Bone marrow (tissue), 2 donors: ENCODE data around the gene PTPRN2.
"Not testable (repeated sequence)": the region's sequence is repeated elsewhere in the genome, so short reads cannot be mapped to it uniquely, and the experiment has no call there.

Experiments
- DNase-seq, 2 donors: peaks; one replicate each; lab custom pipeline; 2025; lab: John Stamatoyannopoulos, UW

Gene PTPRN2

DNA sequence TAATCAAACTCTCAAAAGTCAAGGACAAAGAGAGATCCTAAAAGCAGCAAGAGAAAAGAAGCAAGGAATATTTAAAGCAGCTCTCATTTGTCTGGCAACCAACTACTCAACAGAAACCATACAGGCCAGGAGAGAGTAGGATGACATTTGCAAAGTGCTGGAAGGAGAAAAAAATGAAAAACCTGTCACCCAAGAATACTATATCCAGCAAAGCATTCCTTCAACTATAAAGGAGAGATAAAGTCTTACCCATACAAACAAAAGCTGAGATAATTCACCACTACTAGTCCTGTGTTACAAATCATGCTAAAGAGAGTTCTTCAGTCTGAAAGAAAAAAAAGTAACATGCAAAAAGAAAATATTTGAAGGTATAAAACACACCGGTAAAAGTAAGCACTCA, 357.7 kb downstream of the PTPRN2 start:
- no peak for DNase-seq

DNA sequence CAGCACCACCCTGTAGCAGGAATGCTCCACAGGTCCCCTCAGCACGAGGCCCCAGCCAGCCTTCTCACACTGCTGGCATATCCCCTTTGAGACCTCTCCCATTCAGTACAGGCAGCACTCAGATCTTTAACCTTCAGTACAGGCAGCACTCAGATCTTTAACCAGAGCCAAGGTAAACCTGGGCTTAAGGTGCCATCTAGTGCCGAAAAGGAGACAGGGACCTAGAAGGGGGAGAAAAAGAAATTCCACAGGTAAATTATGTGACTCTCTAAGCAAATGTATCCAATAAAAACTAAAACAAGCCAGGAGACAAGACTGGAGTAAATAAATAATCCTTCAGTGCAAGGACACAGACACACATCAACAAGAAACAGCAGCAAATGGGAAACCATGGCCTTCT, 358.6 kb downstream of the PTPRN2 start:
- no peak for DNase-seq

DNA sequence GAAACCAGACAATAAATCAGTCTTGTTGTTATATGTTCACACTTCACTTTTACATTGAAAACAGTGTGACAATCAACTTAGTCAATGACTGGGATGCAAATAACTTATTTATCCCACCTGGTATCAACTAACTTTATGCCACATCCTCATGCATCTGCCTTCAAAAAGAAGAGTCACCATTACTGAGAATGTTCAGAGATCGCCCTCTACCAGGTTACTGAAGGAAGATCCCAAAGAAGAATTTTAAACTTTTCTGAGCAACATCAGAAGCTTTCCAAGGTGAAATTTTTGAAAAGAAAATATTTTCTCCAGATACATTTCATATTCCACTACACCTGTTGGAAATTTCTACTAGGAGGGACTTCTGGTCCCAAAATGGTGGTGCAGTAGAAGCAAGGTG, 359.5 kb downstream of the PTPRN2 start:
- no peak for DNase-seq

DNA sequence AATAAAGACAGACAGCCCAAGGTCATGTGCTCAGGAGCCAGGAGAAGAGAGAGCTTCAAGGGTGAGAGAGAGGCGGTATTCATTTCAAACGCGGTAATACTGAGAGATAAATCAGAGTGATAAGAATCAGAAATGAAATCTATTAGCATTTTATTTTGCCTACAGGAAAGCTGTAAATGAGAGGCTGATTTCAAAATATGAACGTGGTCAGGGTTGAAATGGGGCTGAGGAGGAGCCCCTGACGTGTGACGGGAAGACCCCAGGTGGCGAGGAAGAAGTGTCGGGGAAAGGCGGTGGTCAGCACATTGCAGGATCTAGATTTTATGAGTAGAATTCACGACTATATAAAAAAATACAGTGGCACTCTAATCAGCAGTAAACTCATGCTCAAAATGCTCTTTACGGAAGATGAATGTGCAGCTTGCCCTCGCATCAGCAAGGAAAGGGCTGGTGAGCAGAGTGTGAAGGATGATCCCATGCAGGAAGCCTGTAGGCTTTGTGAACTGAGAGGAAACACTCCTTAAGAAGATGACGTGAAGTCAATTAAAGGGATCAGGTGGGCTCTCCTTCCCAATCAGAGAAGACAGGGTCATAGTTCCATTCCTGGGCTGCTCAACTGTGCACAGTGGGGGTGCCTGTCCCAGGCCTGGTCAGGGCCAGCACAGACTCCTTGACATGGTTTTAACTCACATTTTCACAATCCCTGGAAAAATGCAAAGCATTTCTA, 360.2 kb downstream of the PTPRN2 start:
- DNase-seq, result no peak

DNA sequence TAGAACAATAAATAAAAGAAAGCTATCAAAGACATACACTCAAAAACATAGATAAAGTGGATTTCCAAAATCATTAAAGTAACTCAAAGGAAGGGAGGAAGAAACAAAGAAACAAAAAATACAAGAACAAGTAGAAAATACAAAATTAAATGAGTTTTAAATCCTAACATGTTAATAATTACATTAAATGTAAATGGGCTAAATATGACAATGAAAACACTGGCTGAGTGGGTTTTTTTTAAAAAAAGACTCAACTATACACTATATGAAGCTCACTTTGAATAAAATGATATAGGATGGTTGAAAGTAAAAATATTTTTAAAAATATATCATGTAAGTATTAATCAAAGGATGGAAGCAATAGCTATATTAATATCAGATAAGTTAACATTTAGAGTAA, 371.4 kb downstream of the PTPRN2 start:
- DNase-seq, result no peak

DNA sequence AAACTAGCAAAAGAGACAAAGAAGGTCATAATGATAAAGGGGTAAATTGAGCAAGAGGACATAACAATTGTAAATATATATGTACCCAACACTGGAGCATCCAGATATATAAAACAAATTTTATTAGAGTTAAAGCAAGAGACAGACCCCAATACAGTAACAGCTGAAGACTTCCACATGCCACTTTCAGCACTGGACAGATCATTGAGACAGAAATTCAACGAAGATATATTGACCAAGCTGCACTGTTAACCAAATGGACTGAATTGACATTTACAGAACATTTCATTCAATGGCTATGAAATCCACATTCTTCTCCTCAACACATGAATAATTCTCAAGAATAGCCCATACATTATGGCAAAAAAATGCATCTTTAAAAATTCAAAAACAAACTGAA, 378.2 kb downstream of the PTPRN2 start:
- DNase-seq, result no peak

DNA sequence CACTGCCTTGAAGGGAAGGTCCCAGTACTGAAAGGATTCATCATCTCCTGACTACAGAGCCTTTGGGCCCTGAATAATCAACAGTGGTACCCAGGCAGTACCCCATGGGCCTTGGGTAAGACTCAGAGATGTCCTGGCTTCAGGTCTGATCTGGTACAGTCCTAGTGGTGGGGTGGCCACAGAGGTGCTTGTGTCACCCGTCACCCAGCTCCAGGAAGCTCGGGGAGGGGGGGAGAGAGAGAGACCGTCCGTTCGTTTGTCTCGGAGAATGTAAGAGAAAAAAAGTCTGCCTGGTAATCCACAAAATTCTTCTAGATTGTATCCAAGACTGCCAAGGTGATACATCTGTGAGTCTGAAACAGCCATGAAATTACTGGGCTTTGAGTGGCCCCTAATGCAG, 381.3 kb downstream of the PTPRN2 start:
- no peak for DNase-seq

DNA sequence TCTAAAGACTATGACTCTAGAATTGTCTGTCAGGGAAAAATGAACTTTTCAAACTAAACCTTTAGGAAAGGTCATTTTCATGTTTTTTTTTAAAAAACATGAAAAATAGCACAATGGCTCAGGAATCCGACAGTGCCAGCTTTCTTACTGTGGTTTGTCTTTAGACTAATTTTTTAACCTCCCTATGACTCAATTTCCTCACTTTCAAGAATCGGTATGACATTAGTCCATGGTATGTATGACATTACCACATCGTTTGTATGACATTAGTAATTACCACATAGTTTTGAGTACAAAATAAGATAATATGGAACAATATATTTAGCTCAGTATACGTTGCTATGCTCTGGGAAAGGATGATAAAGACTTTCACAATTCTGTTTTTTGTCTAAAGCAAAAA, 383.2 kb downstream of the PTPRN2 start:
- no peak for DNase-seq

DNA sequence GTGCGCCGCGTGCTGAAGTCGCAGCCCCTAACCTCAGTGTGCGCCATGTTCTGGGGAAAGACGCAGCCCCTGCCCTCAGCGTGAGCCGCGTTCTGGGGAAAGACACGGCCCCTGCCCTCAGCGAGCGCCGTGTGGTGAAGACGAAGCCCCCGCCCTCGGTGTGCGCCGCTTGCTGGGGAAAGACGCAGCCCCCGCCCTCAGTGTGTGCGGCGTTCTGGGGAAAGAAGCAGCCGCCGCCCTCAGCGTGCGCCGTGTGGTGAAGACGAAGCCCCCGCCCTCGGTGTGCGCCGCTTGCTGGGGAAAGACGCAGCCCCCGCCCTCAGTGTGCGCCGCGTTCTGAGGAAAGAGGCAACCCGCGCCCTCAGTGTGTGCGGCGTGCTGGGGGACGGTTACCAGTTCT, 383.7 kb downstream of the PTPRN2 start:
- DNase-seq, result not testable (repeated sequence)

DNA sequence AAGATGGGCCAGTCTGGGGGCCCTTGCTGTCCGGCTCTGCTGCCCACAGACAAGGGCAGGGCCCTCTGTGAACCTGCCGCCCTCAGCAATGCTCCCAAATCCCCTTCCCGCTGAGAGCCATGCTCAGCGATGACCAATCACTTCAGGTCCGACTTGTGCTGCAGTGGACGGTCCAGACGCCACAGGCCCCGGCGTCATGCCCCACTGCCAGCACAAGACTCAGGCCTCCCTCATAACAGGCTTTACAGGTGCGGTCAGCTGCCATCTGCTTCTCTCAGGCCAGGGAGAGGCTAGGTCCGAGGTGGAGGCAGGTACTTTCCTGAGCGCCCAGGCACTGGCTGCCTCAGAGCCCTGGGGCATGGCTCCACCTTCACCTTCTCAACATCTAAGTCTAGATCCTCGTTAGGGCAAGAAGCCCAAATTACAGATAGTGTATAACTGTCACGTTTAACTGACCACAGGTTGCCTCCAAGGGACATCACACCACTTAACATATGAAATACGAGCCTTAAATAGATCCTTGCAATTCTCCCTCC, 393.2 kb downstream of the PTPRN2 start:
- DNase-seq, result no peak

DNA sequence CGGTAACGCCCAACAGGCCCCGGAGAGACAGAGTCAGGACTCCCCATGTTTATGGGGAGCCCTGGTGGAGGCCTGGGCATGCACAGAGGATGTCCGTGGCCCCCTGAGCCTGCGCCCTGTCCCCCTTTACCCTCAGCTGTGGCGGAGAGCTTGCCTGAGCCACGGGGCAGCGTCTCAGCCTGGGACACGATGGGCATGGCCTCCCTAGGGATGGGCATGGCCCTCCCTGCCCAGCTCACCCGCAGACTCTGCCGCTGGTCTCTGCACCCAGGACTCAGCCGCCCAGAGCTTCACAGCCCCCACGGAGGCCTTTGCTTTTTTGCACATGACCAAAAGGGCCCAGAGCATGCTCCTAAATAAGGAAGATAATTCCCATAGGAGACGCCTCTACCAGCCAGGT, 394.2 kb downstream of the PTPRN2 start:
- no peak for DNase-seq

DNA sequence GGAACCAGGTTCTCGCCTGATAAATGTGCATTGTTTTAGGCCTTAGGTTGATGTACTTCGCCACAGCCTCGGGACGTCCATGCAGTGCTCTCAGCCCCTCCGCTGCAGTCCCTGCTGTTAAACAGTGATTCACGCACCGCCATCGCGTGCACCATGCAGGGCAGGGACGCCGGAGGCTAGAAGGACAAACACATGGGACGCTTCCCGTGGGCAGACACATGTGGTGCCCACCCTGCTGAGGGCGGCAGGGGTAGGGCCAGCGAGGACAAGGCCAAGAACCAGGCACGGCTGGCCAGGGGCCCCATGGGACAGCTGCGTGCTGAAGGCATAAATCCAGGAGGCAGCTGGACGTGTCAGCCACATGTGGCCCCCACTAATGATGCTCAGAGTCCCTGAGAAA, 394.7 kb downstream of the PTPRN2 start:
- no peak for DNase-seq

DNA sequence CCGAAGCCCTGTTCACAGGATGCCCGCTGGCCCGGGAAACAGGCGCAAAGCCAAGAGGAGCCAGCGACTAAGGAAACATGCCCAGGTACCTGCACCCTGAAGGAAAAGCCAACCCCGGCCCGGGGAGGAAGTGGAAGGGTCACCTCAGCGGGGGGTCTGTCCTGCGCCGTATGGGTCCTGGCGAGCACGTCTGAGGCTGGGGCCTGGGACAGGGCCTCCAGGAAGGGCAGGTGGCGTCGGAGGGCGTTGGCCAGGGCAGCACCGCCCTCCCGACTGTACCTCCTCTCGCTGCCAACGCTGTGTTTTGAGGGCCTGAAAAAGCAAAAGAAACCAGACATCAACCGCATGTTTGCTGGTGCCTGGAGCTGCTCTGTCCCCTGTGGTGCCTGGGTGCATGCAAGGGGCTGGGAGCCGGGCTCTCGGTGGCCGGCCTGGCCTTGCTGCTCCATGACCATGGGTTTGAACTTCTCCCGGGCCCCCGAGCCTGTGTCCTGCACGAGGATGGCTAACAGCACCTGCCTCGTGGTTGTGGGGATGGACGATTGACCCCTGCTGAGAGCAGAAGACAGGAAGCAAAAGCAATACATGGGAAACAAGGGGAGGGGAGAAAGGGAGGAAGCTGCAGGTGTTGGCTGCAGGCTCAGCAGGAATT, 395.3 kb downstream of the PTPRN2 start:
- DNase-seq, result no peak

DNA sequence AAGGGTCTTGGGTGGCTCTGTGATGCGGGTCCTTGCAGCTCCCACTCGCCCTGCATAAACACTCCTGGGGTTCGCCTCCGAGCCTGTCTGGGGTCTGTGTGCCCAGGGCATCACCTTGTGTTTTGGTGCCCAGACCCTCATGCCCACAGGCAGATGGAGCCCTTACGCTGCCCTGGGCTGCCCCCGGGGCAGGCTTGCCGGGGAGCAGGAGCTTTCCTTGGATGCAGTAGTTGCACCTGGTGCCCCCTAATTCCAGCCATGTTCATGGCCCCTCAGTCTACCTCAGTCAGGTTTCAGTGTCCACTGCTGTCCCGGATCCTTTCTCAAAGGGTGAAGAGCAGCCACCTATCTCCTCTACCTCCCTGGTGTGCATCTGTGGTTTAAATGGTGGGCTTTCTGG, 396.0 kb downstream of the PTPRN2 start:
- DNase-seq, result no peak

DNA sequence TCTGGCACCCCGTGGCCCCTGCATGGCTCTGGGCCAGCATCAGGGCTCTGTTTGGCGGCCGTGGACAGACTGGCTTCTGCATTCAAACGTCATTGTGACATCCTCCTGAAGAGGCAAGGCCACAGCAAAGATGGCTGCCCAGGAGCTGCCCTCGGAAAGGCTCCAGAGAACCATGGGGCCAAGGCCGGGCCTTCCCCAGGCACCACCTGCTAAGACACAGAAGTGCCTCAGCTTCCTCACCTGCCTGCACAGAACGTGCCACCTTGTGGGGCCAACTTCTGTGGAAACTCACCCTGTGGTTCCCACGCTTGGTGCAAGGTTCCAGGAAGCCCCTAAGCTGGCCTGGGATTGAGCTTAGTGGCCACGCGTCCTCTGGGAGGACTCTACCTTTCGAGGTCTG, 396.9 kb downstream of the PTPRN2 start:
- DNase-seq, result no peak

DNA sequence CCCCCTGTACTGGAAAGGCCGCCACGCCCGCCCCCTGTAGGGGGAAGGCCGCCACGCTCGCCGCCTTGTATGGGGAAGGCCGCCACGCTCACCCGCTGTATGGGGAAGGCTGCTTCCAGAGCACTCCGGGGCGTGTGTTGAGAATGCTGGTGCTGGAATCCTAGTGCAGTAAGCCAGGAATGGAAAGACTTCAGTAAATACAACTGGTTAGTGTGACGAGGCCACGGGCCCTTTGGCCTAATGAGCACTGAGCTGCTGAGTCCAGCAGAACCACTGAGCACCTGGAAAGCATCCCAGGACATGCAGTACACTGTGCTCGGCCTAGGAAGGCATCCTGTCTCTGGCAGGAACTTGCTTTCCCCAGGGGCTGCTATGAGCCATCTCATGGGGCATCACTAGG, 398.9 kb downstream of the PTPRN2 start:
- DNase-seq, result no peak

DNA sequence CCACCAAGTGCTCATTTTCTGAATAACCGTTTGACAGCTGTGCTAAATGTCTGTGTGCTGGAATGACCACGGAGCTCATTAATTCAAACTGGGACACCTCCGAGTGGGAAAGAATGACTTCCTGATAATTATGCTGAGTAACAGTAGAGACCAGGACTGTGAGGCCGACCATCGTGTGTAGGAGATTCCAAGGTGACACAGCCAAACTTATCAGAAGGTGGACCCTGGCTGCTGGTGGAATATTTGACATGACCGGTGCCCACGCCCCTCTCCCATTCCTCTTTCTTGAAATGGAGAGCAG, 400.0 kb downstream of the PTPRN2 start:
- DNase-seq, result no peak

DNA sequence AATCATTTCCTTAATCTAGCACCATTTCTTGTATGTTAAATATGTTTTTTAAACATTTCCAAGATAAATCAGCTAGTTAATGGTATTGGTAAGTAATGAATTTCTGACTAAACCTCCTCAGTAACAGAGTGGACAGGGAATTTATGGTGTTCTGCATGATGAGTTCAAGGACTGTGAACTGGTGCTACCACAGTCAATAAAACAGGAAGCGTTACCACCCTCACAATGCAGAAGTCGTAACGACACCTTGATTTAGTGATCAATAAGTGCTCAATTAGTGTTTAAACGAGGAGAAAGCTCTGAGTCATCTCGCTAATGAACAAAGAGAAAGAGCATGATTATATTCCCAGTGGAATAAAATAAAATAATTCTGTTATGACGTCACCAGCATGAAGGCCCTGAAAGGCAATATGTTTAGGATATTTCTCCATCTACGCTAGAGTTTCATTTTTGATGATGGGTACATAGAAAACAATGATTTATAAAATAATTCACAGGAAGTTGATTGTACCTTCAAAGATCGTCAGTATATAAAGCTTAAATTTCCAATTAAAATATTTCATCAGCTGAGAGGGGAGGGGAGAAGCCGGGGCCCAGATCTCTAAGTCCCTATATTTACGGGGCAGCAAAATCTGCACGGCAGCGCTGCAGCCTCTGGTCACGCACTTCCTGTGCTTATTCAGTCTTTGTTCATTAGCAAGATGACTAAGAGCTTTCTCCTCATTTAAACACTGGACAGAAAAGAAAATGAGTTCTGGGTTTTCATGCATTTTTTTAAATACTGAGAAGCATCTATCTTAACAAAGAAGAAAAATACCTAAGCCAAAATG, 400.5 kb downstream of the PTPRN2 start:
- no peak for DNase-seq

DNA sequence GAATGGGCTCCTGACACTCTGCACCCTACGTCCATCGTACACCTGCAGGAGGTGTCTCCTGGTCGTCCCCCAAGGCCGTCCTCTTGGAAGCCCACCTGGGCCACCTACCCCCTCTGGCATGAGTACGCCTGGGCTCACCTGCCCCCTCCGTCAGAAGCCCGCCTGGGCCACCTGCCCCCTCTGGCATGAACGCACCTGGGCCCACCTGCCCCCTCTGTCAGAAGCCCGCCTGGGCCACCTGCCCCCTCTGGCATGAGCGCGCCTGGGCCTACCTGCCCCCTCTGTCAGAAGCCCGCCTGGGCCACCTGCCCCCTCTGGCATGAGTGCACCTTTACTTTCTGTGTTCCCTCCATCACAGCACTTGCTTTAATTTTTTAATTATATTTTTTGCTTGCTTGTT, 401.2 kb downstream of the PTPRN2 start:
- no peak for DNase-seq

DNA sequence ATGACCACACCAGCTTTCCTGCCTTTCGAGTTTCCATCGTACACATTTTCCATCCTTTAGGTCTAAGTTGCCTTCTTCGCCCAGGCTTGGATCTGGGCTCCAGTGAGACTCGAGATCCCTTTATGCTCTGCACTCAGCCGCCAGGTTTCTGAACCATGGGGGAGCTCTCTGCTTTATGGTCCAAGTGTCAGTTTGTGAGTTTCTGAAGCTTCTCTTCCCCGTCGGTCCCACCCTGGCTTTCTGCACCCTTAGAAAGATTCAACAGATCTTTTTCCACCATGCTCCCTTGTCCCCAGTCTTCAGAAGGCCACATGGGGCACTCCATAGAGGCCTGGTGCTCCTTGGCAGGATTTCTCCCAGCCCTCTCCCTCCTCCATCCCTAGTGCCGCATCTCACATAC, 402.0 kb downstream of the PTPRN2 start:
- DNase-seq, result no peak

DNA sequence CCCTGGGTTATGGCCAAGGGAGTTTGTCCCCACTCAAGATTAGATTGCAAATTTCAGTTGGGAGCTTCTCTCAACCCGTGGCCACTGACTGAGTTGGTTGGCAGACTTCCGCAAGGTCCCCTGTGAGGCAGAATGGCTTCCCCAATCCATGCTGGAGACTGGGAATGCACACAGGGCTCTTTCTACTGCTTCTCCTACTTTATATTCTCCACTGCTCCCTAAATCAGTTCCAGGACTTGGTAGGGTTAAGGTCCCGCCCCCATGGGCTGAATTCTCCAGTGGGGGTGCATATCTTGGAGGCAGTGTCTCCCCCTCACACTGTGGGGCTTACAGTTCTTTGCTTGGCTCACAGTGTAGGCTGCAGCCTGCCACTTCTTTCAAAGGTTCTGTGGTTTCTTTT, 404.2 kb downstream of the PTPRN2 start:
- no peak for DNase-seq

DNA sequence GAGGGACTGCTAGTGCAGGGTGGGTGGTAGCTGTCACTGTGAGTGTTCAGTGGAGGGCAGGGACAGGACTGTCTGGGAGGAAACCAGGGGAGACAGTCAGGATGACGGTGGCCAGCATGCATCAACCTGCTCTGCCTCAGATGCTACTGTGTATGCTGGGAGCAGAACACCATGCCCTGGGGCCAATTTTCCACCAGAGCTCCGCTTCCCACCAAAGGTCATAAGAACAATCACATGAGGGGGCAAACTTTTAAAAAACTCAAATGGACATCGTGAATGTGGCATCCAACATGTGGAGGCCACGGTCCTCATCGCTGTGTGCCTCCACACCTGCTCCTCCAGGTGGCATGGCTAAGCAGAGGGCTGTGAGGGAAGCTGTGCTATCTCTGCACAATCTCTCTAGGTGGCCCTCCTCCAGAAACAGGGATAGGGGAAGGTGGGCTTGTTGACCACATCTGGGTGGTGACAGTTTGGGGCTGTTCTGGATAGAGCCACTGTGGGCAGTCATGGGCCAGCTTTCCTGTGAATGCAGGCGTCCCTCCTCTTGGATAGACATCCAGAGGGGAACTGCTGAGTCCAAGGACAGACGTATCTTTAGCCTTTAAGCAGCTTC, 411.0 kb downstream of the PTPRN2 start:
- DNase-seq, result no peak

DNA sequence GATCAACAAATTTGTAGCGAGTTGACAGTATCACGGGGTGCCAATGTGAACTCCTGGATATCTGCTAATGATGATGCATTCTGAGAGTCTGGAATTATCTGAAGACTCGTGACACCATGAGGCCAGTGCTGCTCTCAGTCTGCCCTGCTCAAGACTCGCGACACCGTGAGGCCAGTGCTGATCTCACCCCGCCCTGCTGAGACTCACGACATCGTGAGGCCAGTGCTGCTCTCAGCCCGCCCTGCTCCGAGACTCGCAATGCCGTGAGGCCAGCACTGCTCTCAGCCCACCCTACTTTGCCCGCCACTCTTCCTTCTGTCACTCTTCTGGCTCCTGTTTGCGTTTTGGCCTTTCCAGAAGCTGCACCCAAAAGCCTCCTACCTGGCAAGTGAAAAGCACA, 411.8 kb downstream of the PTPRN2 start:
- DNase-seq, result no peak
